SH-SY5Y (cell line): ENCODE data around the gene HDGFL2.

Experiments used
- GATA2 ChIP-seq: IDR thresholded peaks from 2 replicates; pipeline ENCODE4 v1.6.1; 2011; ENCODE audit warnings: mild to moderate bottlenecking, low read depth, low read length
- GATA3 ChIP-seq: IDR thresholded peaks from 2 replicates; pipeline ENCODE4 v1.6.1; 2011; ENCODE audit warnings: low read depth, mild to moderate bottlenecking, low read length, moderate library complexity

DNA sequence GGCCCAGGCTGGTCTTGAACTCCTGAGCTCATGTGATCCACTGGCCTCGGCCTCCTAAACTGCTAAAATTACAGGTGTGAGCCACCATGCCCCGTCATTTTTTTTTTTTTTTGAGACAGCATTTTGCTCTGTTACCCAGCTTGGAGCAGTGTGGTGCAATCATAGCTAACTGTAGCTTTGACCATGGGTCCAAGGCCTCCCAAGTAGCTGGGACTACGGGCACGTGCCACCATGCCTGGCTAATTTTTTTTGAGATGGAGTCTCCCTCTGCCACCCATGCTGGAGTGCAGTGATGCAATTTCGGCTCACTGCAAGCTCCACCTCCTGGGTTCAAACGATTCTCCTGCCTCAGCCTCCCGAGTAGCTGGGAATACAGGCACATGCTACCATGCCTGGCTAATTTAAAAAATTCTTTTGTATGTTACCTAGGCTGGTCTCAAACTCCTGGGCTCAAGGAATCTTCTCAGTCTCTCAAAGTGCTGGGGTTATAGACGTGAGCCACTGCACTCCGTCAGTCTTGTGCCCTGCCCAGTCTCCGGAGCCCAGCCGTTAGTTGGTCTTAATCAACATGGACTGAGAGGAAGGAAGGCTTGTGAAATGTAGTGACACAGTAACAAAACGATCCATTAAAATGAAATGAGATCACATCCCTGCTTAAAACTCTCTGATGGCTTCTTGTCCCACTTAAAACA, 69.2 kb downstream of the HDGFL2 start:
- TF ChIP-seq GATA2 (no peak), GATA3 (no peak)
